COLO668 (cell line): ENCODE measurements around the gene KRTAP20-3.

Source experiments
- DNase-seq: peaks from one replicate; lab custom pipeline; 2025; ENCODE audit not compliant: unreplicated experiment; lab: John Stamatoyannopoulos, UW

Gene KRTAP20-3

GRCh38 chr21:30642564-30642963 is at the start of gene KRTAP20-3:
Gene KRTAP20-3 (plus strand): TSS chr21:30642864.
- DNase-seq: no peak

GRCh38 chr21:30598802-30599201 is 43.9 kb upstream of the KRTAP20-3 start, which contains the start of gene KRTAP6-2:
Gene KRTAP6-2 (minus strand): TSS chr21:30598902. CDS start chr21:30598874, 28 bp downstream.
- DNase-seq: no peak

GRCh38 chr21:30600787-30601186 is 41.9 kb upstream of the KRTAP20-3 start, which contains the start of gene KRTAP22-1:
Gene KRTAP22-1 (plus strand): TSS chr21:30601087.
- no peak for DNase-seq

GRCh38 chr21:30605968-30606367 is 36.7 kb upstream of the KRTAP20-3 start:
- DNase-seq: no peak

GRCh38 chr21:30612132-30612531 is 30.5 kb upstream of the KRTAP20-3 start:
- no peak for DNase-seq

GRCh38 chr21:30613836-30614235 is 28.8 kb upstream of the KRTAP20-3 start, which contains the start of gene KRTAP6-1:
Gene KRTAP6-1 (minus strand): TSS chr21:30613930. CDS start chr21:30613904, 26 bp downstream.
- no peak for DNase-seq

- no peak for DNase-seq
Observed at GRCh38 chr21:30615199-30615598, 27.5 kb upstream of the KRTAP20-3 start.

- DNase-seq: no peak
Observed at GRCh38 chr21:30616125-30616524, 26.5 kb upstream of the KRTAP20-3 start, which contains the start of gene KRTAP20-1. Gene KRTAP20-1 (plus strand): TSS chr21:30616425. CDS start chr21:30616455, 30 bp downstream.

GRCh38 chr21:30620080-30620479 is 22.6 kb upstream of the KRTAP20-3 start:
- DNase-seq: no peak

GRCh38 chr21:30620522-30620921 is 22.1 kb upstream of the KRTAP20-3 start, which contains the start of gene KRTAP20-4:
Gene KRTAP20-4 (plus strand): TSS chr21:30620627.
- no peak for DNase-seq

- DNase-seq: no peak
Observed at GRCh38 chr21:30623362-30623761, 19.3 kb upstream of the KRTAP20-3 start.

GRCh38 chr21:30625449-30626165 is 17.1 kb upstream of the KRTAP20-3 start:
- no peak for DNase-seq

- DNase-seq: no peak
Observed at GRCh38 chr21:30628109-30628508, 14.6 kb upstream of the KRTAP20-3 start.

GRCh38 chr21:30629200-30629599 is 13.5 kb upstream of the KRTAP20-3 start:
- no peak for DNase-seq

- no peak for DNase-seq
Observed at GRCh38 chr21:30634906-30635305, 7.8 kb upstream of the KRTAP20-3 start, which contains the start of gene KRTAP20-2. Gene KRTAP20-2 (plus strand): TSS chr21:30635206. CDS start chr21:30635264, 58 bp downstream.

- DNase-seq: no peak
Observed at GRCh38 chr21:30638686-30639085, 4.0 kb upstream of the KRTAP20-3 start.

GRCh38 chr21:30646904-30647414 is 4.3 kb downstream of the KRTAP20-3 start:
- DNase-seq: no peak

- no peak for DNase-seq
Observed at GRCh38 chr21:30652891-30653290, 10.2 kb downstream of the KRTAP20-3 start.

- DNase-seq: no peak
Observed at GRCh38 chr21:30668776-30669175, 26.1 kb downstream of the KRTAP20-3 start.

- no peak for DNase-seq
Observed at GRCh38 chr21:30672985-30673650, 30.5 kb downstream of the KRTAP20-3 start.

GRCh38 chr21:30674312-30674711 is 31.6 kb downstream of the KRTAP20-3 start:
- DNase-seq: no peak

- DNase-seq: no peak
Observed at GRCh38 chr21:30676737-30677136, 34.1 kb downstream of the KRTAP20-3 start.
